Bladder microvascular endothelial cell (primary cell): ENCODE results near the gene ULK3. TPM values are rescaled to one million over a fixed set of nuclear protein-coding genes. Genes with fewer than 3 reads are reported as not detected.

Experiments
- total RNA-seq: library from RNA; depleted of rRNA; stranded (reverse); fragments of >200 nt; gene quantifications from 2 replicates; pipeline ENCODE4 v1.2.3, GENCODE V29; 2014

Gene ULK3
- total RNA-seq: 13.3 and 33.2 TPM in 2 replicates

GRCh38 chr15:74842581-74843444 is at the start of gene ULK3:
Gene ULK3, minus strand, starts transcription at chr15:74843156. Its CDS starts 51 bp downstream, at chr15:74843105.

GRCh38 chr15:74889883-74890664 is 47.1 kb upstream of the ULK3 start, which contains the start of gene MPI:
Gene MPI, plus strand, starts transcription at chr15:74890042. Its CDS starts 32 bp downstream, at chr15:74890074.

DNA sequence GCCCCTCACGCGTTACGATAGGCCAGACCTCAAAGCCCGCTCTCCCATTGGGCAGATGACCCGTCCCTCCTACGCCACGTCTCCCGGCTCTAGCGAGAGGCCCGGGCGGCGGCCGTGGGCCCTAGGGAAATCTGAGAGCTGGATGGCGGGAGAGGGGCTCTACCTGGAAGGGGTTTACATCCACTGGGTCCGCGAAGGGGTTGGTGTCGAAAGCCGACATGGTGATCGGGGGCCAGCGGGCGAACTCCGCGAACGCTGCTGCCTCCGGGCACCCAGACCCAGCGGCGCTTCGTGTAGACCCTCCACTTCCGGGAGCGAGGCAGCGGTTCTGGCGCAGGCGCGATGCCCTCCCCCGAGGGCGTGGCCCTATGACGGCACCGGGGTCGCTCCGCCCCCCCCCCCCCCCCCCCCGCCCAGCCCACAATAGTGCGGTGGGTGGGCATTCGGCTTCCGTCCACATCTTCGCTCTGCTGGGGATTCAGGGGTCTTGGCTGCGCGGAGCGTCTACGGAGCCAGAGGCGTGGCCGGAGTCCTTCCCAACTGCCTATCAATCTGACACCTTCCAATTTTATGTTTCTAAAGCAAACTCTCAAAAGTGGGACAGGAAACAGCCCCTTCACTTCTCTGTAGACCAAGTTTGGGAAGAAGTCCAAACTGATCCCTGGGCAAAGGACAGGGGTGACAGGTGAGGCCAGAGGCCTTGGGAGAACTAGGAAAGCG is 30.2 kb upstream of the ULK3 start, which contains the start of gene SCAMP2:
SCAMP2 (minus strand) TSS at position 330 of the 720 bp plus-strand sequence; CDS start at position 220, 110 bp downstream.

GRCh38 chr15:74826364-74826819 is 16.6 kb downstream of the ULK3 start, which contains the start of gene CPLX3:
Gene CPLX3, plus strand, starts transcription at chr15:74826627. Its CDS starts 77 bp downstream, at chr15:74826704.

GRCh38 chr15:74812533-74812932 is 30.4 kb downstream of the ULK3 start, which contains the start of gene LMAN1L:
Gene LMAN1L, plus strand, starts transcription at chr15:74812835. Its CDS starts 20 bp downstream, at chr15:74812855.

Other genes with a start within 250 kb of the ULK3 start
- 41.6 and 70.8 TPM in 2 replicates for gene CLK3, start 227.3 kb downstream of the ULK3 start, total RNA-seq
- gene EDC3, start 147.1 kb downstream of the ULK3 start, total RNA-seq: 10.0 and 29.5 TPM in 2 replicates
- 22.8 and 31.5 TPM in 2 replicates for gene CYP1A1, start 117.6 kb downstream of the ULK3 start, total RNA-seq
- not detected in 2 replicates for gene CYP1A2, start 94.3 kb downstream of the ULK3 start, total RNA-seq
- gene CSK, start 61.1 kb downstream of the ULK3 start, total RNA-seq: 29.6 and 87.0 TPM in 2 replicates
- 0.13 TPM in 1 of 2 replicates, not detected in the other for gene LMAN1L, start 30.3 kb downstream of the ULK3 start, total RNA-seq
- gene CPLX3, start 16.5 kb downstream of the ULK3 start, total RNA-seq: not detected in 2 replicates
- gene SCAMP2, start 30.2 kb upstream of the ULK3 start, total RNA-seq: 12.1 and 31.5 TPM in 2 replicates
- gene MPI, start 46.9 kb upstream of the ULK3 start, total RNA-seq: 22.3 and 54.6 TPM in 2 replicates
- gene FAM219B, start 63.7 kb upstream of the ULK3 start, total RNA-seq: 29.6 and 44.9 TPM in 2 replicates
- gene COX5A, start 94.9 kb upstream of the ULK3 start, total RNA-seq: 50.3 and 70.5 TPM in 2 replicates
- 10.6 and 11.2 TPM in 2 replicates for gene RPP25, start 113.6 kb upstream of the ULK3 start, total RNA-seq
- 5.3 and 5.9 TPM in 2 replicates for gene SCAMP5, start 152.4 kb upstream of the ULK3 start, total RNA-seq
- gene PPCDC, start 180.4 kb upstream of the ULK3 start, total RNA-seq: 12.0 and 12.3 TPM in 2 replicates